ENCODE data around the gene ALLC.
A peak's percentile ranks its signal among the peaks of the same experiment; 100 is the strongest.

ALLC gene

DNA sequence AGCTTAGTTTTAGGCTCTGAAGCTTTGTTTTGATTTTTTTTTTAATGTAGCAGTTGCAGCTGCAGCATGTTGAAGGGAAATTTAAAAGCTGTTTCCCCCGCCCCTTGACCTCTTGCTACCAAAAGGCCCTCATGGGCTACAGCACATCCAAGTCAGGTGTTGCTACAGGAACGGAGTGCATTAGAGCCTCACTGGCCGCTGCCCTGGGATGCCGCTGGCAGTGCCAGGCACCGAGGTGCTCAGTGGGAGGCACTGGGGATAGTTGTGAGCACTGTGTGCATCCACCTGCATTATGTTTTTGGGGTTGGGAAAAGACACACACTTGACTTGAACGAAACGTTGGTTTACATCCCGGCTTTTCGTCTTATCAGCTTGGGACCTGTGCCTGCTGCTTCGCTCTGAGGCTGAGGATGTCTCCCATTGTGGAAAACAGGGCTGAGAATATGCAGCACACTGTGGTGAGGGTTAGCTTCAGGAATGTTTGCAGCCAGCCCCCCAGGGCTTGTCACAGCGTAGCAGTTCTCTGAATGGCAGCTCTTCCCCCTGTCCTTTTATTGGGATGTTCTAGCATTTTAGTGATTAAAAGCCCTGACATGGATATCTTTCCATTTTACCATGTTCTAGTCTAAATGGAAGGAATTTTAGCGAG is 69.5 kb downstream of the ALLC start:
- no peak for DNase-seq

DNA sequence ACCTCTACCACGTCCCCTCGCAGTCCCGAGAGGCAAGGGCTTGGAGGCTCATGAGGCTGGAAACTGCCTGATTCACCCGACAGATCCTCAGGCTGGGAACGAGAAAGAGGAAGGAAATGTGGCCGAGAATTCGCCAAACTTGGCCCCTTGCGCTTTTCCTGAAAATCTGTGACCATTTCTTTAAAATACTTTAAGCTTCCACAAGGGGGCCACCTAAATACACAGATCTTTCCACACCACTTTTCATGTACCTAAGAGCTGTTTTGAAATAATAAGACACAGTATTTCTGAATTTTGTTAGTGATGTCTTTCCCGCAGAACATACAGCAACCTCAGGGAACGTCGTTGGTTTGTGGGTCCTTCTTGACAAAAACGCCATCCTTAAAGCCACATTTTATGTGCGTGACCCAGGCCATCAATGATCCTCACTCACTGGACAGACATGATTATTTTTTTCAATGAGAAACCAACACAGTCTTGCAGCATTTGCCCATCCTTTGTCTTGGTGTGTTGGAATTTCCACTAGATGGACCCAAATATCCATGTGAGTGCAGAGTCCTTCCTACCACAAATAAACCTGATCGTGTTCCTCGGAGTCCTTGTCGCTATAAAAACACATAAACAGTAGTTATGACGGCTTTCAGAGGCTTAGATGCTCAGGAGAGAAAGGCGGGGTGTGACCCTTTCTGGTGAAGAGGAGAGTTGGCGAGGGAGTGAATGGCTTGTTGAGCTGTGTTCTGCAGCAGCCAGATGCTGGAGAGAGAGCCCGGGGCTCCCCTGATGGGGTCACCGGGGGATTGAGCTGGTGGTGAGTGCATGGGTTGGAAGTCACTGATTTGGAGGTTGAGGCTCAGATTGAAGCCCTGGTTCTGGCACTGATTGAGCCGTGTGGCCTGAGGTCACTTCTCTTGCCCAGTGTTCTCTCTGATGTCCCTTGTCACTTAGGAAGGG is 70.4 kb downstream of the ALLC start:
- DNase-seq, result peak; percentile 82

- no peak for DNase-seq
Observed at GRCh38 chr2:3729055-3729448, 71.1 kb downstream of the ALLC start.

GRCh38 chr2:3729786-3730185 is 71.8 kb downstream of the ALLC start:
- DNase-seq, result no peak

DNA sequence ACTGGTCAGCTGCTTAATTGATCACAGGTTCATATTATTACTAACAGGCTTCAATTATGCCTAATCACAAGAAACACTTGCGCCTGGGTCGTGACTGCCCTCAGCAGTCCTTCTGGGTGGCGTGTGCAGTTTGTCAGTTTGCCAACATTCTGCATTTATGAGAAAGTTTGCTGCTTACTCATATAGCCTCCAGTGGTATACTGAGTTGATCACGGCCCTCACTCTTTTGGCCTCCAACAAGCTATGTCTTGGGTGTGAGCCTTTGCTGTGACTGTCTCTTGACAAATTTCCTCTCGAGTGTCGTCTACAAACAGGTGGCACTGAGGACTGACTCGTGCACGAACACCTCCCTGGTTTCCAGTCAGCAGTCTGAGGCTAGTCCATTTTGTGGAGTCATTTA is 72.6 kb downstream of the ALLC start:
- DNase-seq, result no peak

- DNase-seq, result no peak
Observed at GRCh38 chr2:3731829-3732228, 73.8 kb downstream of the ALLC start.

- no peak for DNase-seq
Observed at GRCh38 chr2:3736112-3736511, 78.1 kb downstream of the ALLC start.

GRCh38 chr2:3737128-3737527 is 79.1 kb downstream of the ALLC start:
- DNase-seq, result no peak

DNA sequence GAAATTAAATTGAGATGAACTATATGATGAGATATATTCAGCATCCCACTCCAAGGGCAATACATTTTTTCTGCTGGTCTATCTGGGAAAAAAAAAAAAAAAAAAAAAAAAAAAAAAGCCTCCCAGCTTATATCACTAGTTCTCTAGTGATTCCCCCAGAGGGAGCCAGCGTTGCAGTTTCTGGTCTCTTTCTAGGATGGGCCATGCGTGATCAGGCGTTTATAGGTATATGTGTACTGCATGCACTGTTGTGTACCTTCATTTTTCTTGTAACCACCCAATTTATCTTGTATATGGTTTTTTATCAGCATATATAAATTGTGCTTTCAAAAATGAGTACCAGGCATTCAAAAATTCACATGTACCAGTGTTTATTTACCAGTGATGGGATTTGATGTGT is 80.5 kb downstream of the ALLC start:
- DNase-seq, result peak; percentile 73

- DNase-seq, result no peak
Observed at GRCh38 chr2:3739313-3739712, 81.3 kb downstream of the ALLC start.

DNA sequence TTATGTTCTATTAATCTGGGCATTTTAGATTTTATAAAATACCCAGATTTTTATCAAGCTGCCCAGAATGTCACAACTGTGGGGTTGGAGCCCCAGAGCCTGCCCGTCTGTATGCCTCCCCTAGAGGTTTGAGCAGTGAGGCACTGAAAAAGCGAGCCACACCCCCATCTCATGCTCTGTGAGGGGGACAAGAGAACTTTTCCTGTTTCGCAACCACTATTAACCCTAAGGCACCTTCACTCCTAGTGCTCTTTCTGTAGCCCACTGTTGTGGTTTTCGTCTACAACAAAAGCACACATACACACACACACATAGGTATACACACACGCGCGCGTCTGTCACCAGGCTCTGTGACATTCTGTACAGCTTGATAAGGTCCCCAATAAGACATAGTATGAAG is 83.4 kb downstream of the ALLC start:
- no peak for DNase-seq

DNA sequence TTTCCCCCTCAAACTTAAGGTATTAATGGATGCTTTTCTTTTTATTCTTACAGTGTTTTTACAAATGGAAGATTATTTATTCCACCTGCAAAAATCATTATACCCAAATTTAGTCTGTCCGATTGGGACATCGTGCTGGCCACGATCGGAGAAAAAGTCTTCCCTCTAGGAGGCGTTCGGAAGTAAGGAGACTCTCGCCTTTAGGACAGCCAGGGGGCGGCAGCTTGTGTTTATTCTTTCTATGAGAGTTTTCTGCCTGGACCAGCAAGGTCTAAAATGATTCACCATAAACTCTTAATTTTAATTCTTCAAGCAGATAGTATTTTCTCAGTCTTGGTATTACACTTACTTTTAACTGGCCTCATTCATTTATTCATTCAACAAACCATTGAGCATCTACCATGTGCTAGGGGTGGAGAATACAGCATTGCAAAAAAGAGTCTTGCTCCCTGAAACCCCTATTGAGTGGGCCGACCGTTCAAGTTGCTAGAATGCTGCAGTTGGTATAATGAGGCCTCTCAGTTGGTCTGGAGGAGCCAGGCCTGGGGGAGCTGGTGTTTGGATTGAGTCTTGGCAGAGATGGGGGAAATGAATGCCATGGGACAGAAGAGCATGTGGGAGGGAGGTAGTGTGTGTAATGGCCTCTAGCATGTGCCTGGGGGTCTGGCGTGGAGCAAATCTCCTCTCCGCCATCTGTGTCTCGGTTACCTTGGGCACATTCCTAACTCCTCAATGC is 84.0 kb downstream of the ALLC start:
- DNase-seq, result no peak

DNA sequence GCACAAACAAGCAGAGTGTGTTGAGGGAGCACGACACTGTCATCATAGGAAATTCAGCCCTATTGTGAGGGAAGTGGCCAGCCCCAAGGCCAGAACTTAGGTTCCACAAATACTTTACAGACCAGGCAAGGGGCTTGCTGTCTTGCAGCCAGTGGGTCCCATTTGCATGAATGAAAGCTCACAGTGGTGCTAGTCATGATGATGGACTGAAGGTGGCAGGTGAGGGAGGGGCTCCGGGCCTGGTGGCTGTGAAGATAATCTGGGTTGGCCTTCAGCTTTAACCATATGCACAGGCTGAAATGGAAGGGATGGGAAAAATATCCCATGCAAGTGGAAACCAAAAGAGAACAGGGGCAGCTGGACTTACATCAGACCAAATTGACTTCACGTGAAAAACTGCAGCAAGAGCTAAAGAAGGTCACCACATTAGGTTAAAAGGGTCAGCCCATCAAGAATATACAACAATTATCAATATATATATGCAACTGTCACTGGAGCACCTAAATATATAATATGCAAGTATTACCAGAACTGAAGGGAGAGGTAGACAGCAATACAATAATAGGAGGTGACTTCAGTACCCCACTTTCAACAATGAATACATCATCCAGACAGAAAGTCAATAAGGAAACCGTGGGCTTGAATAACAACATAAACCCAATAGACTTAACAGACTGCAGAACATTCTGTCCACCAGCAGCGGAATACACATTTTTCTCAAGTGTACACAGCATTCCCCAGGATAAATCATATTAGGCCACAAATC is 84.9 kb downstream of the ALLC start:
- DNase-seq, result no peak

- no peak for DNase-seq
Observed at GRCh38 chr2:3743951-3744555, 86.1 kb downstream of the ALLC start.

GRCh38 chr2:3745920-3746319 is 87.9 kb downstream of the ALLC start:
- no peak for DNase-seq

DNA sequence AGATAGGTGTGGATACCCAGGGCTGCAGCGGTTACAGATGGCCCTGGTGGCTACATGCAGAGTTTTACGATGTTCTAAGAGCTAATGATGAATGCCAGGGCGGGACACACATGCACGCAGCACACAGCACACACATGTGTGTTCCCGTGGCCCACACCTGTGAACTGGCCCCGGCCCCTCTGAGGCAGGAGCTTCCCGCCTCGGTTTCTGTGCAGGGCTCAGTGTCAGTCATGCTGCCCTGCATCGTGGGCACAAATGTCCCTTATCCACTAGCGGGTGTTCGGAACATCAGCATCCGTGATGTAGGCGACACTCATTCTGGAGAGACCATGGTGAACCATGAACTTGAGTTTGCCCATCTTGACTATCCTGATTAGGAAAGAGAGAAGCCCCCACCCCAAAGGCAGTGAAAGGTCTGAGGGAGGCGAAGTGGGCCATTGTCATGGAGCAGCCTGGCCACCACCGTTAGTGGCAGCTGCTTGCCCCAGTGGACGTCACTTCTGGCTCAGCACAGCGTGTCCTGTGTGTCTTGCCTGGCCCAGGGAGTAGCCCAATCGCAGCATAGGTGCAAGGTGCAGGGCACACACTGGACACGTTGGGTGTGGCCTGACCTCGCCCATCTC is 89.1 kb downstream of the ALLC start:
- no peak for DNase-seq

DNA sequence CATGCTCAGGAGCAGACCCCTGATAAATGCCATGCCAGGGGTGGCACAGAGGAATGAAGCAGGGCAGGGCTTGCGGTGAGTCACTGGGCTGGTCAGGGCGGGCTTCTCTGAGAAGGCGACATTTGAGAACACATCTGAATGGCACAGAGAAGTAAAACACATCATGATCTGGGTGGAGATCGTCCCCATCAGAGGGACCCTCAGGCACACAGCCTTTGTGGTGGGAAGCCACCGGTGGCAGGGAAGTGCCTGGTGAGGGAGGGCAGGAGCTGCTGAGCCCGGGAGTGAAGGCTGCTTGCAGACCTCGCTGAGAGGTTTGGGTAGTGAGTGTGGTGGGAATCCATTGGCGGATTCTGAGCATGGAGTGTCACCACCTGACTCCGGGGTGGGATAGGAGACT is 89.8 kb downstream of the ALLC start:
- DNase-seq, result no peak

DNA sequence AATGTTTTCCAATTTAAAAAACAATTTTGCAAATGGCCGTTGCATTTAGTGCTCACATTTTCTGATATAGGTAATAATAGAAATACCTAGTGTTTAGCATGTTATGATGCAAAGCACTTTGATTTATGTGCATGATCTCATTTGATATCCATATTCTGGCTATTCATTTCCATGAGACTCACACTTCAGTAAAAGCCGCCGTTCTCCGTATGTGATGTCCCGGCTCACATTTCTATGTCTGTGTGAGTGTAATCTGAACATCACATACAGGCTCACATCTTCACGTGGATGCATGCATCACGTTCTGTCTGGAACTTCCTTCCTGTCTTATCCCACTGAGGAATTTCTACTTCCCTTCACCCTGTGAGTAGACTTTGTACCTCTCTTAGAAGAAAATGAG is 91.2 kb downstream of the ALLC start:
- no peak for DNase-seq

- DNase-seq, result no peak
Observed at GRCh38 chr2:3751251-3751650, 93.3 kb downstream of the ALLC start.

DNA sequence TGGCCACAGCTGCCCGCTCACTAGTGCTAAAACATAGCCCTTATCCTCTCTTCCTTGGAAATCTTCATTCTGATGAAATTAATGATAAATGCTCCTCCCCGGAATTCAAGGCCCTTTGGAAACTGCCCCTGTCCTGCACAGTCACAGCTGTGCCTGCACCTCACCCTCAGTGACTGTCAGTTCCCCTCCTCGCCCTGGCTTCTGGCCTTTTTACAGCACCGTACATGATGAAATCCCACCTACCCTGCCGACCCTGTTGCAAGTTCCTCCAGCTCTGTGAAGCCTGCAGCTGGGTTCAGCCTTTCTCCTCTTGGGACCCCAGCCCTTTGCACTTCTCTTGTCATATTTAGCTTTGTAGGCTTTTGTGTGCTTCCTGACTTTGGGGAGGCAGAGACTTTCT is 93.8 kb downstream of the ALLC start:
- DNase-seq, result no peak
